ENCODE results near the gene STARD13. TPM values are rescaled to one million over a fixed set of nuclear protein-coding genes. Genes with fewer than 3 reads are reported as not detected.

The STARD13 gene
- total RNA-seq, 1 experiment from 2014 or later, result 26.6 TPM

- peak; percentile 76 for DNase-seq
- Histone ChIP-seq H3K9ac (ENCODE audit: low read length) (peak overlapping the region; percentile 84), H2AFZ (ENCODE audit: low read length) (no peak overlapping the region), H3K27ac (ENCODE audit: low read length) (peak overlapping the region; percentile 92), H3K79me2 (ENCODE audit: low read length) (peaks cover 72% of the 10 kb centered on the region), H3K4me1 (ENCODE audit: insufficient read depth, low read length) (peaks cover 64% of the 10 kb centered on the region), H3K36me3 (ENCODE audit: low read depth, low read length) (peaks cover 9% of the 10 kb centered on the region; the same call in 1 of the 2 replicates), H3K27me3 (ENCODE audit: low read length) (no peaks in the 10 kb centered on the region), H3K9me3 (ENCODE audit: low read length) (no peaks in the 10 kb centered on the region), H3K9me2 (replicated peaks; ENCODE audit: low read length) (no peaks in the 10 kb centered on the region), H4K20me1 (ENCODE audit: low read length) (no peaks in the 10 kb centered on the region), H3K4me2 (ENCODE audit: low read length) (peak overlapping the region; percentile 92), H3K4me3 (ENCODE audit: low read length) (peak overlapping the region; percentile 83), H3F3A (ENCODE audit: low read length, unreplicated experiment) (peaks cover 25% of the 10 kb centered on the region)
- intact Hi-C loops (cut with micrococcal nuclease), result loop anchor here (5.0 to 10.0 kb wide), 4 partner anchors 45 to 697 kb away; partner anchors contain the start of gene PDS5B
- no TSS peak for BruUV-seq (replicated peaks)
- ChIA-PET CTCF (no interaction called here), POLR2A (ENCODE audit: unreplicated experiment) (no interaction called here)
- ATAC-seq, result no peak
- TF ChIP-seq EZH2 (IDR thresholded peaks at IDR 0.05; ENCODE audit: low read length, unreplicated experiment), result no peak
- no peak for TF ChIP-seq EZH2phosphoT487 (IDR thresholded peaks at IDR 0.05; ENCODE audit: borderline replicate concordance, low read length)
- no peak for TF ChIP-seq CTCF (conservative IDR thresholded peaks at IDR 0.05; ENCODE audit: low read depth, low read length)
Measured at GRCh38 chr13:33281951-33282595, 3.5 kb downstream of the STARD13 start.

GRCh38 chr13:33280923-33281322, 4.6 kb downstream of the STARD13 start:
- TF ChIP-seq CTCF (conservative IDR thresholded peaks at IDR 0.05; ENCODE audit: low read depth, low read length), result no peak
- no peak for TF ChIP-seq EZH2phosphoT487 (IDR thresholded peaks at IDR 0.05; ENCODE audit: borderline replicate concordance, low read length)
- TF ChIP-seq EZH2 (IDR thresholded peaks at IDR 0.05; ENCODE audit: low read length, unreplicated experiment), result no peak
- Histone ChIP-seq H3F3A (ENCODE audit: low read length, unreplicated experiment) (peaks cover 25% of the 10 kb centered on the region), H4K20me1 (ENCODE audit: low read length) (no peaks in the 10 kb centered on the region), H3K36me3 (ENCODE audit: low read depth, low read length) (peaks cover 16% of the 10 kb centered on the region; the same call in 1 of the 2 replicates), H3K4me1 (ENCODE audit: insufficient read depth, low read length) (peaks cover 57% of the 10 kb centered on the region), H3K4me3 (ENCODE audit: low read length) (peak overlapping the region; percentile 16), H3K9ac (ENCODE audit: low read length) (peak overlapping the region; percentile 53), H3K27ac (ENCODE audit: low read length) (peak overlapping the region; percentile 92), H3K9me2 (replicated peaks; ENCODE audit: low read length) (no peaks in the 10 kb centered on the region), H3K27me3 (ENCODE audit: low read length) (no peaks in the 10 kb centered on the region), H2AFZ (ENCODE audit: low read length) (no peak overlapping the region), H3K4me2 (ENCODE audit: low read length) (peak overlapping the region; percentile 92), H3K79me2 (ENCODE audit: low read length) (peaks cover 84% of the 10 kb centered on the region), H3K9me3 (ENCODE audit: low read length) (no peaks in the 10 kb centered on the region)
- intact Hi-C loops (cut with micrococcal nuclease), result loop anchor here (5.0 to 10.0 kb wide), 4 partner anchors 44 to 696 kb away; partner anchors contain the start of gene PDS5B
- CTCF ChIA-PET, result no interaction called here
- POLR2A ChIA-PET (ENCODE audit: unreplicated experiment), result no interaction called here
- no TSS peak for BruUV-seq (replicated peaks)
- no peak for DNase-seq
- ATAC-seq, result no peak

DNA sequence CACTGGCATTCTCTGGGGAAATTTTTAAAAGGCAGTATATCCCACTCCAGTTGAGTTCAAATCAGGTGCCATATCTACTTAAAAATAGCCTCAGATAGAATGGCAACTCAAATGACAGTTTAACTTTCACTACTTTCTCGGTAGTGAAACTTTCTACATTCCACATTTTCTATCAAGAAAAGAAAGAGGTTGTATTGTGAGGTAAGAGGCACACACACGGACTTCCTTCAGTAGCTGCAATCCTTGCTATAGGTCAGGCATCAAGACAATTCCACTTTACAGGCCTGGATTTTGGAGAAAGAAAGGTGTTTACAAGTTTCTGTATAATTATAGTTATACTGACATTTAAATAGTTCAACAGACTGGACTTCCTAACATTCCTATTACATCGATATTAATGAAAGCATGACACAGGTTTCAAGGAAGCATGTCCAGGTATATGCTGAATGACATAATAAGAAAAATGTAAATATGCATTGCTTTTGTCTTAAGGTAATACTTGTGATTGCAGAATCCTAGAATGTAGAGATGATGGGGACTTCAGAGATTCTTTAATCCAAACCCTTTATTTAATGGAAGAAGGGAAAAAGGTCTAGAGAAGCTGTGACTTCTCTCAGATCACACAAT, 5.2 kb downstream of the STARD13 start:
- Histone ChIP-seq H2AFZ (ENCODE audit: low read length) (no peak overlapping the region), H4K20me1 (ENCODE audit: low read length) (no peaks in the 10 kb centered on the region), H3K9ac (ENCODE audit: low read length) (peak overlapping the region; percentile 53), H3K4me1 (ENCODE audit: insufficient read depth, low read length) (peaks cover 60% of the 10 kb centered on the region), H3F3A (ENCODE audit: low read length, unreplicated experiment) (peaks cover 25% of the 10 kb centered on the region), H3K27ac (ENCODE audit: low read length) (peak overlapping the region; percentile 92), H3K27me3 (ENCODE audit: low read length) (no peaks in the 10 kb centered on the region), H3K36me3 (ENCODE audit: low read depth, low read length) (peaks cover 20% of the 10 kb centered on the region), H3K4me3 (ENCODE audit: low read length) (peak overlapping the region; percentile 16), H3K4me2 (ENCODE audit: low read length) (peak overlapping the region; percentile 92), H3K9me3 (ENCODE audit: low read length) (no peaks in the 10 kb centered on the region), H3K79me2 (ENCODE audit: low read length) (peaks cover 88% of the 10 kb centered on the region), H3K9me2 (replicated peaks; ENCODE audit: low read length) (no peaks in the 10 kb centered on the region)
- TSS peak; percentile 60 for BruUV-seq (replicated peaks)
- intact Hi-C loops (cut with micrococcal nuclease), result loop anchor here (5.0 to 10.0 kb wide), 4 partner anchors 43 to 696 kb away; partner anchors contain the start of gene PDS5B
- ATAC-seq (no peak), DNase-seq (no peak)
- CTCF ChIA-PET, result no interaction called here
- POLR2A ChIA-PET (ENCODE audit: unreplicated experiment), result no interaction called here
- TF ChIP-seq EZH2 (IDR thresholded peaks at IDR 0.05; ENCODE audit: low read length, unreplicated experiment) (no peak), EZH2phosphoT487 (IDR thresholded peaks at IDR 0.05; ENCODE audit: borderline replicate concordance, low read length) (no peak), CTCF (conservative IDR thresholded peaks at IDR 0.05; ENCODE audit: low read depth, low read length) (no peak)
